Motor neuron (in vitro differentiated cells): ENCODE results near the gene IFI27. TPM values are rescaled to one million over a fixed set of nuclear protein-coding genes. Genes with fewer than 3 reads are reported as not detected.
A peak's percentile ranks its signal among the peaks of the same experiment; 100 is the strongest.

Experiments used
- ATAC-seq, 8 experiments: fragments of 200-7000 bp; cut with Tn5 transposase; replicated peaks in 6 of 8; 2 replicates each; pipeline ENCODE4 v1.8.0; 2021; ENCODE audit warnings: mild to moderate bottlenecking in 8 of 8, moderate library complexity in 8 of 8
- H3K27ac ChIP-seq, 2 donors: fragments of 250-450 bp; sonication (Bioruptor Pico); 2 replicates each; pipeline ENCODE4 v1.9.0; 2021; ENCODE audit warnings: antibody characterized with exemption in 2 of 2, mild to moderate bottlenecking in 2 of 2, moderate library complexity in 1 of 2
- H3K4me1 ChIP-seq, 2 donors: fragments of 250-450 bp; sonication (Bioruptor Pico); replicated peaks in 1 of 2; 2 replicates each; pipeline ENCODE4 v1.6.1; 2021; ENCODE audit warnings: antibody characterized with exemption in 2 of 2, mild to moderate bottlenecking in 2 of 2, moderate library complexity in 1 of 2
- H3K4me3 ChIP-seq, 5 donors: fragments of 250-450 bp; sonication (Bioruptor Pico); 2 replicates each; pipeline ENCODE4 v1.9.0; 2021; ENCODE audit warnings: antibody characterized with exemption in 5 of 5, mild to moderate bottlenecking in 5 of 5, moderate library complexity in 4 of 5
- WGBS, 10 experiments: fragments of 450-650 bp; shearing (Covaris generic); methylation state at CpG; one replicate each; pipeline ENCODE4 v1.0.0; 2022; 5-methylcytosine and 5-hydroxymethylcytosine counted together
- in situ Hi-C, 9 experiments: fragments of 400-800 bp; cut with MboI; loops; one replicate each; pipeline ENCODE4 v1.15.0; 2021; ENCODE audit warnings: low sequenced_read_pairs in 9 of 9, low pct_unique_long_range_greater_than_20kb in 2 of 9; ENCODE audit not compliant: unreplicated experiment in 9 of 9
- total RNA-seq, 8 experiments: library from RNA; unstranded; fragments of 300-600 nt; gene quantifications; 2 replicates each; pipeline versions ENCODE4 v1.2.3 to v1.2.4, GENCODE V29; 2022

IFI27 gene
- total RNA-seq, 8 experiments from 2014 or later, result 3.3 to 795 (median 8.7) TPM

GRCh38 chr14:94129758-94130414 lies 19.4 kb downstream of the IFI27 start:
- ATAC-seq, result peak in 7 of 8 experiments; percentile 13 to 58 (median 27)
- peaks cover 11 to 12% of the 10 kb centered on the region in 2 donors for H3K4me1 ChIP-seq
- no peak overlapping the region for H3K27ac ChIP-seq
- WGBS, 10 experiments, result 0 to 7% (median 0%) methylated on average over 1 to 8 of the region's 12 CpGs; no CpG with 5 or more reads in 1 of the 10 experiments
- in situ Hi-C loops, result loop anchor here in 1 of 9 experiments (25.0 kb wide), 1 partner anchor 193 kb away; the partner anchor contains the start of gene FAM181A
- peak overlapping the region; percentile 40 to 48 (median 40) for H3K4me3 ChIP-seq

GRCh38 chr14:94132285-94132887 lies 21.9 kb downstream of the IFI27 start:
- in situ Hi-C loops, result loop anchor here in 1 of 9 experiments (25.0 kb wide), 1 partner anchor 195 kb away; the partner anchor contains the start of gene FAM181A
- WGBS, 10 experiments, result 29 to 100% (median 48%) methylated on average over 2 to 4 of the region's 4 CpGs
- ATAC-seq, result peak in 3 of 8 experiments; percentile 3 to 10 (median 4)
- H3K27ac ChIP-seq, result no peak overlapping the region
- peaks cover 11 to 12% of the 10 kb centered on the region in 2 donors for H3K4me1 ChIP-seq
- no peak overlapping the region for H3K4me3 ChIP-seq

- H3K27ac ChIP-seq, result no peak overlapping the region
- peaks cover 0 to under 1% of the 10 kb centered on the region in 2 donors for H3K4me1 ChIP-seq
- ATAC-seq, result no peak
- 20 to 100% (median 63%) methylated on average over 1 to 4 of the region's 4 CpGs; no CpG with 5 or more reads in 2 of the 10 experiments for WGBS, 10 experiments
- no peak overlapping the region for H3K4me3 ChIP-seq
- in situ Hi-C loops, result loop anchor here in 1 of 9 experiments (25.0 kb wide), 1 partner anchor 198 kb away; the partner anchor contains the start of gene FAM181A
Observed at GRCh38 chr14:94135476-94135875, 24.9 kb downstream of the IFI27 start.

GRCh38 chr14:94136575-94137331 lies 26.2 kb downstream of the IFI27 start:
- Histone ChIP-seq H3K27ac (no peak overlapping the region), H3K4me3 (no peak overlapping the region), H3K4me1 (no peaks in the 10 kb centered on the region)
- peak; percentile 81 to 96 (median 92) for ATAC-seq
- 45 to 100% (median 60%) methylated on average over 1 to 11 of the region's 18 CpGs; no CpG with 5 or more reads in 1 of the 10 experiments for WGBS, 10 experiments
- in situ Hi-C loops, result loop anchor here in 1 of 9 experiments (25.0 kb wide), 1 partner anchor 199 kb away; the partner anchor contains the start of gene FAM181A

- no peak overlapping the region for H3K4me3 ChIP-seq
- no peak overlapping the region for H3K27ac ChIP-seq
- ATAC-seq, result peak in 1 of 8 experiments; percentile 22
- in situ Hi-C loops, result loop anchor here in 1 of 9 experiments (25.0 kb wide), 1 partner anchor 201 kb away; the partner anchor contains the start of gene FAM181A
- H3K4me1 ChIP-seq, result no peaks in the 10 kb centered on the region
- WGBS, 10 experiments, result 20 to 100% (median 80%) methylated on average over 1 to 8 of the region's 9 CpGs; no CpG with 5 or more reads in 1 of the 10 experiments
Observed at GRCh38 chr14:94138251-94138650, 27.7 kb downstream of the IFI27 start.

- in situ Hi-C loops, result loop anchor here in 1 of 9 experiments (25.0 kb wide), 1 partner anchor 202 kb away; the partner anchor contains the start of gene FAM181A
- WGBS, 10 experiments, result 0 to 67% (median 63%) methylated on average over 1 to 5 of the region's 5 CpGs; no CpG with 5 or more reads in 3 of the 10 experiments
- Histone ChIP-seq H3K4me3 (no peak overlapping the region), H3K4me1 (no peaks in the 10 kb centered on the region), H3K27ac (no peak overlapping the region)
- ATAC-seq, result peak in 3 of 8 experiments; percentile 19 to 69 (median 56)
Observed at GRCh38 chr14:94139006-94139405, 28.5 kb downstream of the IFI27 start.

- no peak for ATAC-seq
- Histone ChIP-seq H3K4me3 (no peak overlapping the region), H3K27ac (no peak overlapping the region), H3K4me1 (peaks cover 0 to under 1% of the 10 kb centered on the region in 2 donors)
- WGBS, 10 experiments, result 81 to 100% (median 90%) methylated on average over 1 to 3 of the region's 5 CpGs; no CpG with 5 or more reads in 3 of the 10 experiments
- in situ Hi-C loops, result loop anchor here in 1 of 9 experiments (25.0 kb wide), 1 partner anchor 202 kb away; the partner anchor contains the start of gene FAM181A
Observed at GRCh38 chr14:94139421-94139820, 28.9 kb downstream of the IFI27 start.

- no peak for ATAC-seq
- H3K4me1 ChIP-seq, result peaks cover 0 to 7% of the 10 kb centered on the region in 2 donors
- no peak overlapping the region for H3K27ac ChIP-seq
- WGBS, 10 experiments, result 58 to 100% (median 95%) methylated on average over 1 to 2 of the region's 3 CpGs; no CpG with 5 or more reads in 4 of the 10 experiments
- H3K4me3 ChIP-seq, result no peak overlapping the region
- in situ Hi-C loops, result loop anchor here in 1 of 9 experiments (25.0 kb wide), 1 partner anchor 205 kb away; the partner anchor contains the start of gene FAM181A
Observed at GRCh38 chr14:94142247-94142646, 31.7 kb downstream of the IFI27 start.

- Histone ChIP-seq H3K27ac (no peak overlapping the region), H3K4me3 (no peak overlapping the region), H3K4me1 (peaks cover 0 to 7% of the 10 kb centered on the region in 2 donors)
- no peak for ATAC-seq
- 9 to 100% (median 85%) methylated on average over 1 of the region's 1 CpG; no CpG with 5 or more reads in 1 of the 10 experiments for WGBS, 10 experiments
- in situ Hi-C loops, result loop anchor here in 1 of 9 experiments (25.0 kb wide), 1 partner anchor 206 kb away; the partner anchor contains the start of gene FAM181A
Observed at GRCh38 chr14:94142836-94143235, 32.3 kb downstream of the IFI27 start.

- H3K4me1 ChIP-seq, result peaks cover 0 to 7% of the 10 kb centered on the region in 2 donors
- H3K27ac ChIP-seq, result no peak overlapping the region
- in situ Hi-C loops, result loop anchor here in 1 of 9 experiments (25.0 kb wide), 1 partner anchor 206 kb away; the partner anchor contains the start of gene FAM181A
- 57 to 75% (median 65%) methylated on average over 1 to 3 of the region's 3 CpGs; no CpG with 5 or more reads in 1 of the 10 experiments for WGBS, 10 experiments
- ATAC-seq, result no peak
- no peak overlapping the region for H3K4me3 ChIP-seq
Observed at GRCh38 chr14:94143239-94143638, 32.7 kb downstream of the IFI27 start.

- H3K27ac ChIP-seq, result no peak overlapping the region
Observed at GRCh38 chr14:94143711-94144110, 33.2 kb downstream of the IFI27 start.

GRCh38 chr14:94144765-94145164 lies 34.2 kb downstream of the IFI27 start:
- H3K27ac ChIP-seq, result no peak overlapping the region
- ATAC-seq, result peak in 5 of 8 experiments; percentile 19 to 78 (median 36)
- in situ Hi-C loops, result loop anchor here in 1 of 9 experiments (25.0 kb wide), 1 partner anchor 207 kb away; the partner anchor contains the start of gene FAM181A

More at GRCh38 chr14:94143711-94144110, 33.2 kb downstream of the IFI27 start:
- Histone ChIP-seq H3K4me3 (no peak overlapping the region), H3K4me1 (peaks cover 0 to 7% of the 10 kb centered on the region in 2 donors)
- in situ Hi-C loops, result loop anchor here in 1 of 9 experiments (25.0 kb wide), 1 partner anchor 206 kb away; the partner anchor contains the start of gene FAM181A
- ATAC-seq, result no peak
- 17 to 100% (median 92%) methylated on average over 1 to 4 of the region's 4 CpGs; no CpG with 5 or more reads in 4 of the 10 experiments for WGBS, 10 experiments

More at GRCh38 chr14:94144765-94145164, 34.2 kb downstream of the IFI27 start:
- no peak overlapping the region for H3K4me3 ChIP-seq
- H3K4me1 ChIP-seq, result peaks cover 0 to 7% of the 10 kb centered on the region in 2 donors
- 40 to 100% (median 70%) methylated on average over 1 of the region's 1 CpG; no CpG with 5 or more reads in 6 of the 10 experiments for WGBS, 10 experiments
